Renal pelvis (tissue), 4 donors: ENCODE results near the gene IPO13. TPM values are rescaled to one million over a fixed set of nuclear protein-coding genes. Genes with fewer than 3 reads are reported as not detected.

ENCODE experiments used
- DNase-seq: peaks from one replicate; pipeline ENCODE4 v3.0.0-alpha.2; 2013
- polyA plus RNA-seq, 3 donors: library from polyadenylated mRNA; unstranded; fragments of 120-200 nt; gene quantifications; one replicate each; pipeline ENCODE4 v1.2.1, GENCODE V29; 2013; ENCODE audit not compliant: insufficient read length in 3 of 3

Gene IPO13
- polyA plus RNA-seq, 3 donors = 42.6 to 44.7 (median 44.6) TPM

GRCh38 chr1:44010935-44011471 is 64.3 kb downstream of the IPO13 start:
- DNase-seq = no peak

DNA sequence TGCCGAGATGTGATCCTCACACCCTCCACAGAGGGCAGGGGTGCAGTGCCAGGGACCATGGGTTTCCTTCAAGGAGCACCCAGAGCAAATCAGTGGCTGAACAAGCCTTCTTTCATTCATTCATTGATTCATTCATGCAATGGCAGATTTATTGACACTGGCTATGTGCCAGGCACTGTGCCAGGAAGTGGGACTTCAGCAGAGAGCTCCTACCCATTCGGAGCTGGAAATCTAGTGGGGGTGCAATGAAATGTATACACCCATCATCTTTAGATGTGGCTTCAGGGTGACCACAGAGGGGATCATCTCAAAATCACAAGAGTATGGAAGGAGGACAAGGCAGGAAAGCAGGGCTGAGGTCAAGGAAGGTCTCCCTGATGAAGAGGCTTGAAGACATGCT is 65.7 kb downstream of the IPO13 start:
- no peak for DNase-seq

DNA sequence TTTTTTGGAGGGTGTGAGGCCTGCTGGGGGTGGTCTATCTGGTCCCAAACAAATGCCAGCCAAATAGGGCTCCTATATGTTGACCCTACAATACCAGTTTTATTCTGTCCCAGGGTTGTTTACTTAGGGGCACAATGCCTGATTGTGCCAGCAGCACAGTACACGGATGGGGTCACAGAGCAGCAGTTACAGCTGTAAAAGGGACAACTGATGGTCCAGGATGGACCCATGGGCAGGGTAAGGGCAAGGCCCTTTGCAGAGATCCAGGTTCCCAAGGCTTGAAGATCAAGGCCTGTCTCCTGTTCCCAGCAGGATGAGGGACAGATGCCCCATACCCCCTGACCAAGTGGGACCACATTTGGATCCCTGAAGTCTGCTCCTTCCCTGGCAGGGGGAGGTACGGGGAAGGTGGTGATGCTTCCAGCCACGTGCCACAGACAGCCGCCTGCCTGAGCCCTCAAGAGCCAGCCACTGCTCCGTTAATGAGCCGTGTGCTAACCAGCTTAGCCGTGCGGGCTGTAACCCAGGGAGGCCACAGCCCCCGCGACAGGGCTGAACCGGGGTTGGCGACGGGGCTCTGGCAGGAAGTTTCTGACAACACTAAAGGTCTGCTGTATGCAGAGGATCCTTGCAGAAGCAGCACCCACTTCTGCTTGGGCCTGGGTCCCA is 66.3 kb downstream of the IPO13 start:
- DNase-seq = peak; percentile 52

DNA sequence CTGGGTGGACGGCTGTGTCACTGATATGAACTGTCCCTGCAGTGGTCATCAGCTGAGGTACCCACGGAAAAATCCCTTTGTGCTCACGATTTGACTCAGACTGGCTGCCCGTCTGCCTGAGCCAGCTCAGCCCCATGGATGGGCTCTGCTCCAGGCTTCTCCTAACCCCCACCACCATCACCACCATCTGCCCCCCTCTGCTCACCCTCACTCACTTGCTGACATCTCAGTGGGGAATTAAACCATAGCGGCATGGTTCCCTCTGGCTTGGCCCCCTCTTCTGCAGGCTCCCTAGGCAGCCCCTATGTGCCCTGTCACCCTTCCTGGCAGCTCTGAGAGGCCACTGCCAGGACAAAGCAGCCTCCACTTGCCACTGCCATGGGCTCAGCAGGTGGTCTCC is 67.2 kb downstream of the IPO13 start:
- DNase-seq = no peak

- no peak for DNase-seq
These were observed 67.8 kb downstream of the IPO13 start for GRCh38 chr1:44014365-44015104.

- DNase-seq = no peak
These were observed 68.5 kb downstream of the IPO13 start for GRCh38 chr1:44015206-44015605.

GRCh38 chr1:44016041-44016889 is 69.5 kb downstream of the IPO13 start:
- DNase-seq = no peak

- no peak for DNase-seq
These were observed 70.2 kb downstream of the IPO13 start for GRCh38 chr1:44016890-44017400.

Other genes starting within 250 kb of the IPO13 start
- 10 to 100 TPM; 19.2 to 27.2 (median 23.4) TPM for gene ST3GAL3, start 239.4 kb upstream of the IPO13 start, polyA plus RNA-seq
- gene ARTN, start 13.1 kb upstream of the IPO13 start, polyA plus RNA-seq = 1 to 10 TPM; 1.7 to 4.8 (median 2.4) TPM
- 10 to 100 TPM; 23.2 to 27.2 (median 26.8) TPM for gene DPH2, start 23.1 kb downstream of the IPO13 start, polyA plus RNA-seq
- 100 to 1,000 TPM; 152 to 168 (median 168) TPM for gene ATP6V0B, start 28.0 kb downstream of the IPO13 start, polyA plus RNA-seq
- gene B4GALT2, start 32.3 kb downstream of the IPO13 start, polyA plus RNA-seq = 10 to 100 TPM; 38.0 to 50.6 (median 42.1) TPM
- gene CCDC24, start 44.6 kb downstream of the IPO13 start, polyA plus RNA-seq = 10 to 100 TPM; 19.9 to 30.6 (median 29.0) TPM
- 1 to 10 TPM; 6.7 to 8.1 (median 6.9) TPM for gene SLC6A9, start 84.5 kb downstream of the IPO13 start, polyA plus RNA-seq
- gene KLF17, start 171.9 kb downstream of the IPO13 start, polyA plus RNA-seq = under 1 TPM in 1 of 3 donors, not detected in 2; 0.03 TPM
- gene KLF18, start 194.7 kb downstream of the IPO13 start, polyA plus RNA-seq = not detected